ENCODE results near the gene AFAP1L1.
"Not testable (repeated sequence)": the region's sequence is repeated elsewhere in the genome, so short reads cannot be mapped to it uniquely, and the experiment has no call there.

Gene AFAP1L1

DNA sequence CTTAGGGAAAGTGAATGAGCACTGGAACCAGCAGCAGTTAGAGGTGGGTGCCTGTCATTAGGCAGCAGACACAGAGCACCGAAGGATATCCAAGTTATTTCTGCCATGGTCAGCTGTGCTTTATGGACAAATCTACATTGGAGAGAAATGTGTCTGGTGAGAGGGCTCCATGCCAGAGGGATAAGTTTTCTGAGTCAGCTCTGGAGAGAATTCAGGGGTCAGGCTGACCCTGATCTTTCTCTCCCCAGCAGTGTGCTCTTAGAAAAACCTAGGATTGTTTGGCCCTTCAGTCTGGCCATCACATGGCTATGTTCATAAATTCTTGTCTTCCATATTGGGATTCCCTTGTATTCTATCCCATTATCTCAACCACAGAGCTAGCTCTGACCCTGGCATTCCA is 116.3 kb downstream of the AFAP1L1 start:
- FAIRE-seq: no peak

DNA sequence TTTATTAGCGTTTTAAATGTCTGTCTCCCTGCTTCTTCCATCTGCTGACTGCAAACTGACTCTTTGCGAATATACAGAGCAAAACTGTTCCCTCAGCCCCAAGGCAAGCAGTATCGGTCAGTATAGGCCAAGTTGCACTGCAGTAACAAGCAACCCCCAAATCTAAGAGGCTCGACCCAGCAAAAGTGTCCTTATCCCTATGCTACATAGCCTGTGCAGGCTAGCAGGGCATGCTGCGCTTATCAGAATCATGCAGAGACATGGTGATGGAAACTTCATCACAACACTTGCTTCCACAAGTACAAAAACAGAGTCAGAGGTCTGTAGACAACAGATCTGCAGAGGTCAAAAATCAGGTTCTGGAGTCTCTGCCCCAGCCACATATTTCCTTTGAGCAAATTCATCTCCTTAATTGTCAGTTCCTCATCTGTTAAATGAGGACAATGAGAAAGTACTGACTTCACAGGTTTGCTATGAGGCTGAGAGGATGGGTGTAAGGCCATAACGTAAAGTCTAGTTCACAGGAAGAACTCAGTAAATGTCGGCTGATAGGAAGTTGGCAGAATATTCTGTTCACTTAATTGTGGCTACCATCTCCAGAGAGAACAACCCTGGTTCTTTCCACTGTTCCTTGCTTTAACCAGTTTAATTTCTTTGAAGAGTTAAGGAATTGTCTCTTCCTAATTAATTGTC is 117.0 kb downstream of the AFAP1L1 start:
- no peak for DNase-seq (ENCODE audit: low spot score)

More for the DNA sequence above, 116.3 kb downstream of the AFAP1L1 start:
- DNase-seq (ENCODE audit: low spot score): no peak

DNA sequence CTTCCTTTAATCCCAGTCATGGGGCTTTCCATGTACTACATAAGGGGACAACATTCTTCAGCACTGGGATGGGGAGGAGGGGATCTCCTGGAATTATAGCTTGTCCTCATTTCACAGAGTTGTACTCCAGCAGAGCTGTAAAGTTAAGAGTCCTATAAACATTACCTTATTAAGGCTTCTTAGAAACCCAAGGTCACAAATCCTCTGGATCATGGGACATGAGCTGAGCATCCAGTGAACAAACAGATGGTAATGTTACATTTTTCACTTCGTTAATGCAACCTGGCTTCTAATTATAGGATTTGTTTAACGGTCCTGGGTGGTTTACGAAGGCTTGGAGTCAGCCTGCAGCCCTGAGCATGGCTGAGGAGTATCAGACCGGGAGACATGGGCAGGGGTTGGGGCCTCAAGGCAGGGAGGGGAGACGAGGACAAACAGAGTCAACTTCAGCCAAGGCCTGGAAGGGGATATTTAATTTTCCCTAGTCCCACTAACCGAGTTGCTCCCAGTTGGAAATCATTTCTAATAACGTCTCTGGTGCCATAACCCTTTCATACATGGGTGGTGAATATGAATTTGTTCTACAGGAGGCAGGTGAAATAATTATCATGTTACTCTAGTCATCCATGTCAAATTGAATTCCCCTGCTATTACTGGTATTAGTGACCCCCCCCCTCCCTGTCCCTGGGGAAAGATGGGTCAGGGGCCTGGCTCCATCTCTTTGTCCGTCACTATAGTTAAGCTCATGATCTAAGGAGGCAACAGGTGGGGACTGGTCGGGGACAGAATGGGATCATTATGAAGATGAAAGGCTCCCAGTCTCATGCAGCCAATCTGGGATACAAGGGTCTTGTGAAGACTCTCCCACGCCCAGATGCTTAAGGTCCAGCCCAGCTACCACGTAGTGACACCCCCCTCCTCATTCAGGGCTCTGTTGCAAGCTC is 118.2 kb downstream of the AFAP1L1 start:
- no peak for DNase-seq (ENCODE audit: low spot score)

More for the DNA sequence above, 117.0 kb downstream of the AFAP1L1 start:
- FAIRE-seq: no peak

DNA sequence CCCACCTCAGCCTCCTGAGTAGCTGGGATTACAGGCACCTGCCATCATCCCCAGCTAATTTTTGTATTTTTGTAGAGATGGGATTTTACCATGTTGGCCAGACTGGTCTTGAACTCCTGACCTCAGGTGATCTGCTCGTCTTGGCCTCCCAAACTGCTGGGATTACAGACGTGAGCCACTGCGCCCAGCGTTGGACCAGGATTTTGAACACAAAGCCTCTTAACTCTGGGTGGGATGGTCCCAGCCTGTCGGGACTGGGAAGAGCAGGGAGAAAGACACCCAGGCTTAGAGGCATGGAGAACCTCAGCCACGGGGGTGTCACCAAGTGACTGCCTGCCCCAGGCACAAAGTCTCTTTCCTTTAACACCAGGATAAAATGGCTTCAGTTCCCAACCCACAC is 119.4 kb downstream of the AFAP1L1 start:
- FAIRE-seq; DNase-seq (ENCODE audit: low spot score): not testable (repeated sequence)

More for the DNA sequence above, 118.2 kb downstream of the AFAP1L1 start:
- no peak for FAIRE-seq
